ENCODE measurements around the gene GABBR1.

GABBR1 gene

GRCh38 chr6:29531668-29532067 lies 101.3 kb downstream of the GABBR1 start:
- CTCF ChIA-PET = interaction anchor here (0.5 to 1.0 kb wide), 3 partner anchors 64 to 767 kb away, joined by 3 read pairs; no protein-coding TSS in a partner anchor
- H3K4me1 ChIP-seq (ENCODE audit: control insufficient read depth, insufficient read depth, low read length) = no peaks in the 10 kb centered on the region
- no peak overlapping the region for H3K27ac ChIP-seq (ENCODE audit: extremely low read depth, low read depth, low read length)
- POLR2A ChIA-PET = no interaction called here
- no peaks in the 10 kb centered on the region for H3K9me3 ChIP-seq (ENCODE audit: control insufficient read depth, insufficient read depth, low read depth, low read length)
- no peak for TF ChIP-seq ZNF629 (tag by site-specific recombination; IDR thresholded peaks at IDR 0.05)
- no peak for TF ChIP-seq WT1 (tag by site-specific recombination; IDR thresholded peaks at IDR 0.05)
- TF ChIP-seq SP3 (tag by site-specific recombination; IDR thresholded peaks at IDR 0.05) = no peak
- TF ChIP-seq GLIS2 (tag by site-specific recombination; IDR thresholded peaks at IDR 0.05) = 0 out of 2 replicates have a peak, but pooled peaks have one; percentile 10
- TF ChIP-seq ZBTB11 (tag by site-specific recombination; conservative IDR thresholded peaks at IDR 0.05; ENCODE audit: low read depth) = no peak
- TF ChIP-seq ZNF792 (tag by site-specific recombination; IDR thresholded peaks at IDR 0.05) = no peak
- TF ChIP-seq ZNF24 (tag by site-specific recombination; IDR thresholded peaks at IDR 0.05) = no peak
- no peak for TF ChIP-seq ZNF837 (tag by site-specific recombination; IDR thresholded peaks at IDR 0.05)
- H3K36me3 ChIP-seq (ENCODE audit: control insufficient read depth in 2 of 2, insufficient read depth in 1 of 2, low read length in 2 of 2) = no peaks in the 10 kb centered on the region
- no peak overlapping the region for H3K4me3 ChIP-seq (ENCODE audit: low read depth, low read length)

DNA sequence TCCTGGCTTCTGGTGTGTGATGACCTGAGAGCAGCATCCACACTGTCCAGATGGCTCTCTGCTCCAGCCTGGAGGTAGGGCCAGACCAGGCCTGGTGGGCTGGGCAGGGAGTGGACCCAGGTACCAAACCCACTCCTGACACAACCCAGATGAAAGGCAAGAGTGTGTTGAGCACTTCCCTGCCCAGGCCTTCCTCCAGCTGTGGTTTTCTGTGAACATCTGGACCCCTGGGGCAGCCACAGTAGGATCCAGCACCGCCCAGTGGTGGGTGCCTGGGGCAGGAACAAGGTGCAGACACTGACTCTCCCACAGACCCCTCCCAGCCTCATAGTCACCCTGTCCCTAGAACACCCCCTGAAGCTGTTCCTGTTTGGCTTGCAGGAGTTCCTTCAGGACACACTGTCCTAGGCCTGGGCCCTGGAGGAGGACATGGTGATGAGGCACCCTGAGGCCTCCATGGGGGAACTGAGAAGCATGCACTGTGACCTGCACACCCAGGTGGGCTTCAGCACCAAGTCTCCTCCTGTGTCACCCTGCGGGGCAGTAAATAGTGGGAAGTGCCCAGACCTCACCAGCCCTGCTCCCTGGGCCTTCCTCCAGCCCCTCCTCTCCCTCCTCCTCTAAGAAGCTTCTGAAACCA lies 102.2 kb downstream of the GABBR1 start:
- TF ChIP-seq, protein P1, sequence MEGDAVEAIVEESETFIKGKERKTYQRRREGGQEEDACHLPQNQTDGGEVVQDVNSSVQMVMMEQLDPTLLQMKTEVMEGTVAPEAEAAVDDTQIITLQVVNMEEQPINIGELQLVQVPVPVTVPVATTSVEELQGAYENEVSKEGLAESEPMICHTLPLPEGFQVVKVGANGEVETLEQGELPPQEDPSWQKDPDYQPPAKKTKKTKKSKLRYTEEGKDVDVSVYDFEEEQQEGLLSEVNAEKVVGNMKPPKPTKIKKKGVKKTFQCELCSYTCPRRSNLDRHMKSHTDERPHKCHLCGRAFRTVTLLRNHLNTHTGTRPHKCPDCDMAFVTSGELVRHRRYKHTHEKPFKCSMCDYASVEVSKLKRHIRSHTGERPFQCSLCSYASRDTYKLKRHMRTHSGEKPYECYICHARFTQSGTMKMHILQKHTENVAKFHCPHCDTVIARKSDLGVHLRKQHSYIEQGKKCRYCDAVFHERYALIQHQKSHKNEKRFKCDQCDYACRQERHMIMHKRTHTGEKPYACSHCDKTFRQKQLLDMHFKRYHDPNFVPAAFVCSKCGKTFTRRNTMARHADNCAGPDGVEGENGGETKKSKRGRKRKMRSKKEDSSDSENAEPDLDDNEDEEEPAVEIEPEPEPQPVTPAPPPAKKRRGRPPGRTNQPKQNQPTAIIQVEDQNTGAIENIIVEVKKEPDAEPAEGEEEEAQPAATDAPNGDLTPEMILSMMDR (tag by site-specific recombination; IDR thresholded peaks at IDR 0.05) = no peak
- no peak for TF ChIP-seq ZNF2 (tag by site-specific recombination; IDR thresholded peaks at IDR 0.05)
- TF ChIP-seq ZIC2 (tag by site-specific recombination; IDR thresholded peaks at IDR 0.05) = peak; percentile 73
- TF ChIP-seq ZNF555 (tag by site-specific recombination; conservative IDR thresholded peaks at IDR 0.05) = no peak
- TF ChIP-seq, protein P2, sequence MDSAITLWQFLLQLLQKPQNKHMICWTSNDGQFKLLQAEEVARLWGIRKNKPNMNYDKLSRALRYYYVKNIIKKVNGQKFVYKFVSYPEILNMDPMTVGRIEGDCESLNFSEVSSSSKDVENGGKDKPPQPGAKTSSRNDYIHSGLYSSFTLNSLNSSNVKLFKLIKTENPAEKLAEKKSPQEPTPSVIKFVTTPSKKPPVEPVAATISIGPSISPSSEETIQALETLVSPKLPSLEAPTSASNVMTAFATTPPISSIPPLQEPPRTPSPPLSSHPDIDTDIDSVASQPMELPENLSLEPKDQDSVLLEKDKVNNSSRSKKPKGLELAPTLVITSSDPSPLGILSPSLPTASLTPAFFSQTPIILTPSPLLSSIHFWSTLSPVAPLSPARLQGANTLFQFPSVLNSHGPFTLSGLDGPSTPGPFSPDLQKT (IDR thresholded peaks at IDR 0.05; ENCODE audit: borderline replicate concordance, low read depth, low read length) = no peak
- TF ChIP-seq OVOL3 (tag by site-specific recombination; IDR thresholded peaks at IDR 0.05) = no peak
- no peak for TF ChIP-seq ZNF561 (tag by site-specific recombination; IDR thresholded peaks at IDR 0.05; ENCODE audit: borderline replicate concordance)
- POLR2A ChIA-PET = no interaction called here
- no peaks in the 10 kb centered on the region for H3K4me1 ChIP-seq (ENCODE audit: control insufficient read depth, insufficient read depth, low read length)
- CTCF ChIA-PET = interaction anchor here (0.5 kb wide), 1 partner anchor 238 kb away, joined by 3 read pairs; no protein-coding TSS in a partner anchor
- H3K36me3 ChIP-seq (ENCODE audit: control insufficient read depth in 2 of 2, insufficient read depth in 1 of 2, low read length in 2 of 2) = no peaks in the 10 kb centered on the region
- no peak overlapping the region for H3K27ac ChIP-seq (ENCODE audit: extremely low read depth, low read depth, low read length)
- no peak overlapping the region for H3K4me3 ChIP-seq (ENCODE audit: low read depth, low read length)
- no peaks in the 10 kb centered on the region for H3K9me3 ChIP-seq (ENCODE audit: control insufficient read depth, insufficient read depth, low read depth, low read length)

DNA sequence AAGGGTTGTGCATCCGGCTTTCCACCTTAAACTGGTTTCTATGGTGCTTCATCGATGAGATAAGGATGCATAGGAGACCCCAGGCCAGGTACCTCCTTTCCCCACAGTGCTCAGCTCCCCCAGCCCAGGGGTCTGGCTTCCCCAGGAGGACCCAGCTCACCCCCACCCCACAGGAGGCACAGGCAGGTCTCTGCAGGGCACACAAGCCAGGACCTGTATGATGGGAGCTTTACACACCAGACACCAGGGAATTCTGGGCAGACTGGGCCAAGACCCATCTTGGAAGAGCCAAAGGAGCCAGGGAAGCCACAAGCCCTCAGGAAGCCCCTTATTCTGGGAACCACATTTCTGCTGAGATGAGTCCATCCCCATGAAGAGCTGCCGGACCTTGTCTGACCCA lies 103.0 kb downstream of the GABBR1 start:
- Histone ChIP-seq H3K9me3 (ENCODE audit: control insufficient read depth, insufficient read depth, low read depth, low read length) (no peaks in the 10 kb centered on the region), H3K4me1 (ENCODE audit: control insufficient read depth, insufficient read depth, low read length) (no peaks in the 10 kb centered on the region), H3K27ac (ENCODE audit: extremely low read depth, low read depth, low read length) (no peak overlapping the region), H3K36me3 (ENCODE audit: control insufficient read depth in 2 of 2, insufficient read depth in 1 of 2, low read length in 2 of 2) (no peaks in the 10 kb centered on the region), H3K4me3 (ENCODE audit: low read depth, low read length) (no peak overlapping the region)
- ChIA-PET CTCF (no interaction called here), POLR2A (no interaction called here)
- TF ChIP-seq ZNF202 (tag by site-specific recombination; IDR thresholded peaks at IDR 0.05; ENCODE audit: borderline replicate concordance) (no peak), INSM2 (tag by site-specific recombination; IDR thresholded peaks at IDR 0.05) (no peak), OSR2 (tag by site-specific recombination; IDR thresholded peaks at IDR 0.05) (no peak), HOXC10 (CRISPR knock-in tag; IDR thresholded peaks at IDR 0.05) (no peak), AEBP2 (tag by site-specific recombination; IDR thresholded peaks at IDR 0.05; ENCODE audit: borderline replicate concordance) (no peak), TCF7L2 (IDR thresholded peaks at IDR 0.05; ENCODE audit: borderline replicate concordance, low read depth, low read length) (no peak), ZNF670 (tag by site-specific recombination; IDR thresholded peaks at IDR 0.05; ENCODE audit: low read depth) (no peak)

Measured in HEK293 (cell line).